IMR-90 (cell line): ENCODE results near the gene ZNF33B. TPM values are rescaled to one million over a fixed set of nuclear protein-coding genes. Genes with fewer than 3 reads are reported as not detected.

ENCODE experiments used
- ATAC-seq: fragments of 200-7000 bp; cut with Tn5 transposase; 2 replicates; pipeline ENCODE4 v1.9.1; 2020; ENCODE audit warnings: low read depth, mild to moderate bottlenecking, moderate library complexity
- BruUV-seq: library from RNA; stranded (reverse); fragments of 400-500 nt; replicated peaks from 2 replicates; lab custom pipeline; 2021; lab: Mats Ljungman, UMichigan
- CTCF ChIA-PET: fragments of 300-600 bp; formaldehyde crosslinking; extraction: SDS; loops from one replicate; lab custom pipeline; 2021; ENCODE audit warnings: antibody characterized with exemption; lab: Yijun Ruan, JAX
- POLR2A ChIA-PET: fragments of 300-600 bp; sonication (Branson Sonifier 250); formaldehyde crosslinking; loops from one replicate; lab custom pipeline; 2022; ENCODE audit warnings: antibody characterized with exemption; ENCODE audit not compliant: unreplicated experiment; lab: Charles Lee
- DNase-seq: peaks from one replicate; pipeline ENCODE4 v3.0.0; 2013
- H2AFZ ChIP-seq: replicated peaks from 2 replicates; pipeline ENCODE3; 2013; ENCODE audit warnings: low read length, mild to moderate bottlenecking; ENCODE audit not compliant: poor library complexity
- H2AK5ac ChIP-seq: 2 replicates; pipeline ENCODE4 v1.6.1; 2013; ENCODE audit warnings: low read depth, low read length, inconsistent platforms
- H2AK9ac ChIP-seq: replicated peaks from 2 replicates; pipeline ENCODE3; 2013; ENCODE audit warnings: mild to moderate bottlenecking, low read depth, low read length, moderate library complexity; ENCODE audit not compliant: poor library complexity
- H2BK120ac ChIP-seq: 2 replicates; pipeline ENCODE4 v1.6.1; 2013; ENCODE audit warnings: low read depth, low read length, inconsistent platforms
- H2BK15ac ChIP-seq: 3 replicates; pipeline ENCODE4 v1.6.1; 2013; ENCODE audit warnings: low read depth, low read length, inconsistent platforms
- H2BK20ac ChIP-seq: 2 replicates; pipeline ENCODE4 v1.6.1; 2013; ENCODE audit warnings: low read depth, mild to moderate bottlenecking, inconsistent platforms, low read length, moderate library complexity
- H2BK5ac ChIP-seq: 2 replicates; pipeline ENCODE4 v1.6.1; 2013; ENCODE audit warnings: mild to moderate bottlenecking, low read depth, low read length, inconsistent platforms; ENCODE audit not compliant: poor library complexity, severe bottlenecking
- H3K14ac ChIP-seq: replicated peaks from 2 replicates; pipeline ENCODE4 v1.6.1; 2013; ENCODE audit warnings: low read depth, low read length, inconsistent platforms
- H3K18ac ChIP-seq: 2 replicates; pipeline ENCODE4 v1.6.1; 2013; ENCODE audit warnings: low read depth, low read length, control low read depth
- H3K23ac ChIP-seq: 2 replicates; pipeline ENCODE4 v1.6.1; 2013; ENCODE audit warnings: low read depth, low read length, inconsistent platforms
- H3K27ac ChIP-seq: 2 replicates; pipeline ENCODE4 v1.5.1; 2013; ENCODE audit warnings: mild to moderate bottlenecking, control low read depth, low read length; ENCODE audit not compliant: insufficient read depth
- H3K27me3 ChIP-seq: 2 replicates; pipeline ENCODE4 v1.6.1; 2013; ENCODE audit warnings: low read length; ENCODE audit not compliant: control insufficient read depth, insufficient read depth
- H3K36me3 ChIP-seq: 2 replicates; pipeline ENCODE4 v1.6.1; 2013; ENCODE audit warnings: low read length, mixed read lengths; ENCODE audit not compliant: control insufficient read depth, insufficient read depth
- H3K4ac ChIP-seq: 2 replicates; pipeline ENCODE4 v1.6.1; 2013; ENCODE audit warnings: low read depth, low read length, inconsistent platforms
- H3K4me1 ChIP-seq: 2 replicates; pipeline ENCODE4 v1.6.1; 2013; ENCODE audit warnings: low read length, mixed read lengths; ENCODE audit not compliant: control insufficient read depth, insufficient read depth
- H3K4me2 ChIP-seq: 2 replicates; pipeline ENCODE4 v1.6.1; 2013; ENCODE audit warnings: low read depth, mild to moderate bottlenecking, control low read depth, low read length, moderate library complexity
- H3K4me3 ChIP-seq: 2 replicates; pipeline ENCODE4 v1.5.1; 2013; ENCODE audit warnings: low read depth, mild to moderate bottlenecking, control low read depth, low read length, moderate library complexity; ENCODE audit not compliant: insufficient read depth
- H3K56ac ChIP-seq: 2 replicates; pipeline ENCODE4 v1.6.1; 2013; ENCODE audit warnings: low read length, inconsistent platforms; ENCODE audit not compliant: insufficient read depth; ENCODE audit errors: extremely low read depth
- H3K79me1 ChIP-seq, 2 experiments: 2 replicates each; pipeline ENCODE4 v1.6.1; 2013; ENCODE audit warnings: low read length in 2 of 2, inconsistent platforms in 1 of 2, low read depth in 1 of 2
- H3K9ac ChIP-seq: 2 replicates; pipeline ENCODE4 v1.6.1; 2013; ENCODE audit warnings: low read depth, low read length, control low read depth
- H3K9me1 ChIP-seq: 2 replicates; pipeline ENCODE4 v1.6.1; 2013; ENCODE audit warnings: low read length, inconsistent platforms; ENCODE audit not compliant: insufficient read depth
- H3K9me3 ChIP-seq: 2 replicates; pipeline ENCODE4 v1.6.1; 2013; ENCODE audit warnings: low read length; ENCODE audit not compliant: control insufficient read depth, insufficient read depth
- H4K20me1 ChIP-seq: 2 replicates; pipeline ENCODE4 v1.6.1; 2013; ENCODE audit warnings: low read length, inconsistent platforms; ENCODE audit not compliant: insufficient read depth
- H4K5ac ChIP-seq: 2 replicates; pipeline ENCODE4 v1.6.1; 2013; ENCODE audit warnings: mild to moderate bottlenecking, low read depth, low read length, control low read depth
- H4K8ac ChIP-seq, 2 experiments: 2 replicates each; pipeline ENCODE4 v1.6.1; 2013; ENCODE audit warnings: low read depth in 2 of 2, low read length in 2 of 2, control low read depth in 1 of 2, inconsistent platforms in 1 of 2
- H4K91ac ChIP-seq: 2 replicates; pipeline ENCODE4 v1.6.1; 2013; ENCODE audit warnings: low read depth, low read length, inconsistent platforms; ENCODE audit not compliant: insufficient read depth
- CHD1 ChIP-seq: IDR thresholded peaks from 2 replicates; pipeline ENCODE4 v1.6.1; 2012; ENCODE audit warnings: low read depth, low read length, improper control_type of control experiment
- WGBS, 2 experiments: methylation state at CpG; one replicate each; pipeline versions ENCODE4 v1.1.5 to v1.1.7; 2013; ENCODE audit warnings: missing lambda C conversion rate in 2 of 2; ENCODE audit not compliant: insufficient read length in 1 of 2; ENCODE audit errors: extremely low coverage in 2 of 2; 5-methylcytosine and 5-hydroxymethylcytosine counted together
- dilution Hi-C: fragments of 300-500 bp; cut with HindIII; formaldehyde crosslinking; loops from one replicate; pipeline ENCODE4 v1.14.3; 2018; ENCODE audit warnings: low sequenced_read_pairs; ENCODE audit not compliant: unreplicated experiment
- in situ Hi-C: fragments of 300-500 bp; cut with MboI; formaldehyde crosslinking; loops from 3 replicates; pipeline ENCODE4 v1.14.3; 2019; ENCODE audit warnings: low sequenced_read_pairs, inconsistent platforms, mixed read lengths
- intact Hi-C: fragments of 100-400 bp; cut with micrococcal nuclease; formaldehyde crosslinking; loops from 2 replicates; pipeline ENCODE4 v1.10.0; 2022
- polyA plus RNA-seq, 3 experiments: library from polyadenylated mRNA; depleted of rRNA; stranded (reverse); fragments of >200 nt; gene quantifications; 2 replicates each; pipeline ENCODE4 v1.2.3, GENCODE V29; 2012; ENCODE audit warnings: low replicate concordance in 1 of 3
- total RNA-seq: library from RNA; depleted of rRNA; stranded (reverse); fragments of >200 nt; gene quantifications from 2 replicates; pipeline ENCODE4 v1.2.3, GENCODE V29; 2012

ZNF33B gene
- total and polyA plus RNA-seq, 2 of the 4 experiments (the other 2 are of a cell fraction) = 2.1 to 4.5 TPM

DNA sequence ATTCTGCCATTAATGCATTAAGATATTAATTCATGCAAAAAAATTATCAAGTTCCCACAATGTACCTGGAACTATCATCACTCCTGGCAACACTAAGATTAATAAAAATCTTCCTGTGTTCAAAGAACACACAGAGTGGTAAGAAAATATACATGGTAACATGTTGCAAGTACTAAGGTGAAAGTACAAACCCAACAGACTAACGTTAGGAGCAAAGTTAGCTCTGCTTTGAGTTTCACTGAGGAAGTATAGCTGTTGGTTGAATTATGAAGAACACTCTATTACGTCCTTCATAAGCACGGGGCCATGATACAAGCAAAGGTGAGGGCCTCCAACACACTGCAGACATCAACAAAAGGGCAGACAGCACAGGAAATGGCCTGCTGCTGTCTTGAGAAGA lies 5.8 kb downstream of the ZNF33B start:
- no peak overlapping the region for H3K27ac ChIP-seq
- H2AK9ac ChIP-seq = no peak overlapping the region
- ChIA-PET POLR2A (no interaction called here), CTCF (no interaction called here)
- intact Hi-C loops = loop anchor here (10.0 kb wide), 1 partner anchor 152 kb away; the partner anchor contains the start of gene BMS1
- dilution Hi-C loops = no loop called here
- H3K4me3 ChIP-seq = no peak overlapping the region
- ATAC-seq (no peak), DNase-seq (no peak)
- no peak overlapping the region for H4K91ac ChIP-seq
- no peak overlapping the region for H3K56ac ChIP-seq
- H3K14ac ChIP-seq = no peak overlapping the region
- H3K9me3 ChIP-seq = no peaks in the 10 kb centered on the region
- no peak overlapping the region for H3K4me2 ChIP-seq
- H3K79me1 ChIP-seq = peaks cover 0 to 8% of the 10 kb centered on the region in 2 experiments; a peak in 2 of 4 replicates
- no TSS peak for BruUV-seq
- no peaks in the 10 kb centered on the region for H4K20me1 ChIP-seq
- no peak for TF ChIP-seq CHD1
- H2BK20ac ChIP-seq = no peak overlapping the region
- no peak overlapping the region for H2BK120ac ChIP-seq
- no peaks in the 10 kb centered on the region for H3K9me1 ChIP-seq
- no peak overlapping the region for H3K23ac ChIP-seq
- no peak overlapping the region for H2BK5ac ChIP-seq
- peaks cover 5% of the 10 kb centered on the region; the same call in 1 of the 2 replicates for H3K36me3 ChIP-seq
- no CpG with 5 or more reads among the region's 3 CpGs for WGBS, 2 experiments
- no peak overlapping the region for H2AK5ac ChIP-seq
- in situ Hi-C loops = no loop called here
- no peak overlapping the region for H4K5ac ChIP-seq
- no peak overlapping the region for H3K9ac ChIP-seq
- H3K27me3 ChIP-seq = no peaks in the 10 kb centered on the region
- H3K4ac ChIP-seq = no peak overlapping the region
- no peak overlapping the region for H3K18ac ChIP-seq
- H3K4me1 ChIP-seq = 0 out of 2 replicates have a peak, but pooled peaks cover 1% of the 10 kb centered on the region
- no peak overlapping the region for H2BK15ac ChIP-seq
- no peak overlapping the region for H2AFZ ChIP-seq
- no peak overlapping the region for H4K8ac ChIP-seq
